Measurements from ENCODE around the gene COG8. TPM values are rescaled to one million over a fixed set of nuclear protein-coding genes. Genes with fewer than 3 reads are reported as not detected.

COG8 gene
- total and polyA plus RNA-seq, 2 experiments from 2014 or later: 21.4 to 79.9 TPM

GRCh38 chr16:69348222-69348621 lies 8.9 kb upstream of the COG8 start:
- no peak overlapping the region for H3K27ac Mint-ChIP-seq
- peaks cover 5% of the 10 kb centered on the region for H3K27me3 Mint-ChIP-seq (ENCODE audit: insufficient read depth, low read depth, poor library complexity)
- ATAC-seq: no peak
- Histone ChIP-seq H3K4me3 (no peak overlapping the region), H3K79me2 (replicated peaks; ENCODE audit: insufficient read depth) (no peaks in the 10 kb centered on the region), H2AFZ (no peak overlapping the region), H3F3A (replicated peaks; ENCODE audit: low read depth) (no peaks in the 10 kb centered on the region), H3K4me2 (no peak overlapping the region), H3K27me3 (ENCODE audit: insufficient read depth) (no peaks in the 10 kb centered on the region), H3K27ac (ENCODE audit: low read depth) (no peak overlapping the region), H3K36me3 (ENCODE audit: insufficient read depth) (peaks cover 9% of the 10 kb centered on the region; the same call in 1 of the 2 replicates), H3K9me2 (ENCODE audit: insufficient read depth) (no peaks in the 10 kb centered on the region), H3K4me1 (ENCODE audit: insufficient read depth) (no peaks in the 10 kb centered on the region), H4K20me1 (replicated peaks; ENCODE audit: insufficient read depth) (no peaks in the 10 kb centered on the region; the same call in 1 of the 2 replicates)
- no peak overlapping the region for H3K4me3 Mint-ChIP-seq
- H3K36me3 Mint-ChIP-seq (ENCODE audit: low read depth): peaks cover 14% of the 10 kb centered on the region; the same call in 2 of the 3 replicates
- no peaks in the 10 kb centered on the region for H3K9me3 Mint-ChIP-seq
- no peak for DNase-seq (ENCODE audit: low spot score)
- TF ChIP-seq CTCF (conservative IDR thresholded peaks at IDR 0.05; ENCODE audit: low read depth in 2 of 2) (no peak), ZNF331 (CRISPR knock-in tag; IDR thresholded peaks at IDR 0.05; ENCODE audit: low read depth) (no peak), ZNF462 (CRISPR knock-in tag; IDR thresholded peaks at IDR 0.05) (no peak), CREB1 (CRISPR knock-in tag; IDR thresholded peaks at IDR 0.05; ENCODE audit: low read depth) (no peak)
- no peaks in the 10 kb centered on the region for H3K4me1 Mint-ChIP-seq

All from GM23338 (cell line).